PFSK-1 (cell line): ENCODE results near the gene MAU2.

Experiments used
- FOXP2 ChIP-seq: optimal IDR thresholded peaks from 2 replicates; pipeline ENCODE3; 2011; ENCODE audit warnings: borderline replicate concordance, control low read depth, inconsistent platforms; ENCODE audit not compliant: insufficient read depth; ENCODE audit errors: extremely low read length, extremely low read depth
- POLR2AphosphoS5 ChIP-seq: IDR thresholded peaks from 2 replicates; pipeline ENCODE4 v1.6.1; 2012; ENCODE audit warnings: low read depth, mild to moderate bottlenecking, control low read depth, low read length, moderate library complexity
- SIN3A ChIP-seq: IDR thresholded peaks from 2 replicates; pipeline ENCODE4 v1.6.1; 2012; ENCODE audit warnings: mild to moderate bottlenecking, low read length, moderate library complexity, borderline replicate concordance; ENCODE audit not compliant: insufficient read depth
- TAF1 ChIP-seq: IDR thresholded peaks from 2 replicates; pipeline ENCODE4 v1.6.1; 2012; ENCODE audit warnings: low read length, control low read depth, borderline replicate concordance; ENCODE audit not compliant: insufficient read depth
- TF ChIP-seq, protein P1 (sequence below), 2 experiments: IDR thresholded peaks; 2 replicates each; pipeline versions ENCODE4 v1.6.1 to v1.8.0; 2011 to 2012; ENCODE audit warnings: low read depth in 2 of 2, low read length in 2 of 2, control low read depth in 1 of 2, inconsistent platforms in 1 of 2, mild to moderate bottlenecking in 1 of 2, moderate library complexity in 1 of 2; ENCODE audit not compliant: insufficient read depth in 1 of 2

Gene MAU2

DNA sequence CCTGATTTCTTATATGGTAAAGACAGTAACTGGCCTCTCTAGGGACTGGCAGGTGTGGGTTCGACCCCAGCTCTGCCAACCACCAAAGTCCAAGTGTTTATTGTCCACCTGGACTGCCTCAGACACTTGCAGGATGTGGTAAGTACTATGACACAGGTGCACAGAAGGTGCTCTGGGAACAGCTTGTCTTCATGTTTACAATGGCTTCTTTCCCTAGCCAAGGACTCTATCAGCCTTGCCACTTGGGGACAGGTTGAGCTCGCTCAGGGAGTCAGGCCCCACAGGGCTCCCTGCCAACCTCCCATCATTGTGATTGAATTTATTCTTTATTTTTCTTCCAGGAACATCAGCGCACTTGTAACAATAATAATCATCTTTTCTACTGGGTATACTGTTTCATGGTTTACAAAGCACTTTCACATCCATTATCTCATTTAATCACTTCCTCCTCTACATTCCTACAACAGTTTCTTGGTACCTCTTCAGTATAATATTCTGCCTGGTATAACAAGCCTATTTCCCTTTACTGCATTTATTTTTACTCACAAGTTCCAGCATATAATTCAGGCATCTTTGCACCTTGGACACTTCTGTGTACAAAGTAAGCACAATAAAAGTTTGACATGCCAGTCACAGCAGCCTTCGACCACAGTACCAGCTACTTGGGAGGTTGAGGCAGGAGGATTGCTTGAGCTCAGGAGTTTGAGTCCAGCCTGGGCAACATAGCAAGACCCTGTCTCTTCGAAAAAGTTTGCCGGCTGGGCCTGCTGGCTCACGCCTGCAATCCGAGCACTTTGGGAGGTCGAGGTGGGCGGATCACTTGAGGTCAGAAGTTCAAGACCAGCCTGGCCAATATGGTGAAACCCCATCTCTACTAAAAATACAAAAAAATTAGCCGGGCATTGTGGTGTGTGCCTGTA lies 60.6 kb downstream of the MAU2 start:
- no peak for TF ChIP-seq SIN3A
- TF ChIP-seq FOXP2, result no peak
- no peak for TF ChIP-seq POLR2AphosphoS5
- TF ChIP-seq, protein P1, sequence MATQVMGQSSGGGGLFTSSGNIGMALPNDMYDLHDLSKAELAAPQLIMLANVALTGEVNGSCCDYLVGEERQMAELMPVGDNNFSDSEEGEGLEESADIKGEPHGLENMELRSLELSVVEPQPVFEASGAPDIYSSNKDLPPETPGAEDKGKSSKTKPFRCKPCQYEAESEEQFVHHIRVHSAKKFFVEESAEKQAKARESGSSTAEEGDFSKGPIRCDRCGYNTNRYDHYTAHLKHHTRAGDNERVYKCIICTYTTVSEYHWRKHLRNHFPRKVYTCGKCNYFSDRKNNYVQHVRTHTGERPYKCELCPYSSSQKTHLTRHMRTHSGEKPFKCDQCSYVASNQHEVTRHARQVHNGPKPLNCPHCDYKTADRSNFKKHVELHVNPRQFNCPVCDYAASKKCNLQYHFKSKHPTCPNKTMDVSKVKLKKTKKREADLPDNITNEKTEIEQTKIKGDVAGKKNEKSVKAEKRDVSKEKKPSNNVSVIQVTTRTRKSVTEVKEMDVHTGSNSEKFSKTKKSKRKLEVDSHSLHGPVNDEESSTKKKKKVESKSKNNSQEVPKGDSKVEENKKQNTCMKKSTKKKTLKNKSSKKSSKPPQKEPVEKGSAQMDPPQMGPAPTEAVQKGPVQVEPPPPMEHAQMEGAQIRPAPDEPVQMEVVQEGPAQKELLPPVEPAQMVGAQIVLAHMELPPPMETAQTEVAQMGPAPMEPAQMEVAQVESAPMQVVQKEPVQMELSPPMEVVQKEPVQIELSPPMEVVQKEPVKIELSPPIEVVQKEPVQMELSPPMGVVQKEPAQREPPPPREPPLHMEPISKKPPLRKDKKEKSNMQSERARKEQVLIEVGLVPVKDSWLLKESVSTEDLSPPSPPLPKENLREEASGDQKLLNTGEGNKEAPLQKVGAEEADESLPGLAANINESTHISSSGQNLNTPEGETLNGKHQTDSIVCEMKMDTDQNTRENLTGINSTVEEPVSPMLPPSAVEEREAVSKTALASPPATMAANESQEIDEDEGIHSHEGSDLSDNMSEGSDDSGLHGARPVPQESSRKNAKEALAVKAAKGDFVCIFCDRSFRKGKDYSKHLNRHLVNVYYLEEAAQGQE (IDR thresholded peaks at IDR 0.05; ENCODE audit: insufficient read depth in 1 of 2, low read depth in 2 of 2, low read length in 2 of 2), result no peak
- TF ChIP-seq TAF1, result no peak

DNA sequence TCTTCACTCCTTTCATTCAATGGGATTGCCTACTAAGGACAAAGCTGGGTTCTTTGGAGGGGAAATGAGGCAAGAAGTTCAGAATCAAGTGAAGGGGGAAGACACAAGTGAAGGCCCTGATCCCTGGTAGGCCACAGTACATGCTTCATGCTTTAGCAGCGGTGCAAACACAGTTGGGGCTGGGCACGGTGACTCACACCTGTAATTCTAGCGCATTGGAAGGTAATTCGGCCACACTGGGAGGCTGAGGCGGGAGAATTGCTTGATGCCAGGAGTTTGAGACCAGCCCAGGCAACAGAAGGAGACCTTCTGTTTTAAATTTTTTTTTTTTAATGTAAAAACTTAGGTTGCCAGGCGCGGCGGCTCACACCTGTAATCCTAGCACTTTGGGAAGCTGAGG lies 61.5 kb downstream of the MAU2 start:
- TF ChIP-seq FOXP2 (no peak), SIN3A (no peak), TAF1 (no peak), POLR2AphosphoS5 (no peak)
- TF ChIP-seq, protein P1 (IDR thresholded peaks at IDR 0.05; ENCODE audit: insufficient read depth in 1 of 2, low read depth in 2 of 2, low read length in 2 of 2), result no peak

DNA sequence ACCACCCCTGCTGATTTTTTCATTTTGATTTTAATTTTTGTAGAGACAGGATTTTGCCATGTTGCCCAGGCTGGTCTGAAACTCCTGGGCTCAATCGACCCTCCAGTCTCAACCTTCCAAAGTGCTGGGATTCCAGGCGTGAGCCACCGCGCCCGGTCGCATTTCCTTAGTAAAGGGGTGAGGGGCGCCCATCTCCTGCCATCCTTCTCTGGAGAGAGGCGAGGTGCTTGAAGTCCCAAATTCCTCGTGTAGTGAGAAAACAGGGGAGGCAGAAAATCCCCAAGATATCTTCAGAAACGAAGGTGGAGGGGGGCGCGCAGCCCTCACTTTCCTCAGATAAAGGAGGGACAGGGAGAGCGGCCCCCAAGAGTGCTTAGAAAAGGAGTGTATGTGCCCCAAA lies 63.9 kb downstream of the MAU2 start:
- TF ChIP-seq POLR2AphosphoS5 (no peak), SIN3A (no peak), TAF1 (no peak), FOXP2 (no peak)
- TF ChIP-seq, protein P1 (IDR thresholded peaks at IDR 0.05; ENCODE audit: insufficient read depth in 1 of 2, low read depth in 2 of 2, low read length in 2 of 2), result no peak

DNA sequence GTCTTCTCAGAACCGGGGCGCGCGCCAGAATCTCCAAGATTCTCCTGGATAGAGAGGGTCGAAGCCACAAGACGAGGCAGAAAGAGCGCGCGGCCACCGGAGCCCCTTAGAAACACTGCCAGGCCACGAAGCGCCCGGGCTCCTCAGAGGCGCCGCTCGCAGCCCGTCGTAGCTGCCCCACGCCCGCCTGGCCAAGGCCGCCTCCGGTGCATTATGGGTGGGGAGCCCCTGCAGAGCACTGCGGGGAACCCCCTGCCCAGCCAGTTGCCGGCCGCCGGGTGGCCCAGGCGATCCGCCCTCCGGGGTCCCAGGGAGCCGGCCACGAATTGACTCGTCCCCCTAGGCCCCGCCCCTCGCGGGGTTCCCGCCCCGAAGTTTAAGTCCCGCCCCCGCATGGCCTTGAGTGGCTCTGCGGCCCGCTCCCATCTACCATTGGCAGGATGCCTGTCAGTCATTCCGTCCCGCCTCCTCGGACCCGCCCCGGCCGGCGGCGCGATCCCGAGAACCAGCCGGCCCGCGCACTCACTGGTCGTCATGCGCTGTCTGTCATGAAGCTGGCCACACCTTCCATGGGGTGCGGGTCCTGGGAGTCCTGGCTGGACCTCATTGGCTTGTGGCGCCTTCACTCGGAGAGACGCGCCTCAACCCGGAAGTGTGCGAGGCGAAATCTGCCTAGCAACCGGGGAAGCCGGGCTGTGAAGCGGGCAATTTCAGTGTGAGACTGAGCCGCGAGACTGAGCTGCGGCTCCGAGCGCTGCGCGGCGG lies 64.7 kb downstream of the MAU2 start:
- TF ChIP-seq, protein P1 (IDR thresholded peaks at IDR 0.05; ENCODE audit: insufficient read depth in 1 of 2, low read depth in 2 of 2, low read length in 2 of 2), result no peak
- TF ChIP-seq SIN3A (peak; percentile 75; the same call in 1 of the 2 replicates), TAF1 (no peak), FOXP2 (peak; percentile 7), POLR2AphosphoS5 (peak; percentile 80)
